Osteocyte (in vitro differentiated cells): ENCODE data around the gene PPP1R18. TPM values are rescaled to one million over a fixed set of nuclear protein-coding genes. Genes with fewer than 3 reads are reported as not detected.

ENCODE experiments used
- DNase-seq: peaks from one replicate; pipeline ENCODE4 v3.0.0; 2021; ENCODE audit warnings: mixed read lengths; ENCODE audit not compliant: unreplicated experiment; ENCODE audit errors: extremely low spot score
- H3K27ac Mint-ChIP-seq: one replicate; pipeline ENCODE4 v1.8.0; 2021; ENCODE audit warnings: mild to moderate bottlenecking, mixed read lengths; ENCODE audit not compliant: unreplicated experiment
- H3K27me3 Mint-ChIP-seq: one replicate; pipeline ENCODE4 v1.8.0; 2021; ENCODE audit warnings: mixed read lengths; ENCODE audit not compliant: unreplicated experiment
- H3K36me3 Mint-ChIP-seq: one replicate; pipeline ENCODE4 v1.8.0; 2021; ENCODE audit warnings: mixed read lengths; ENCODE audit not compliant: unreplicated experiment
- H3K4me1 Mint-ChIP-seq: one replicate; pipeline ENCODE4 v1.8.0; 2021; ENCODE audit warnings: mixed read lengths; ENCODE audit not compliant: unreplicated experiment
- H3K4me3 Mint-ChIP-seq: one replicate; pipeline ENCODE4 v1.8.0; 2021; ENCODE audit warnings: mild to moderate bottlenecking, moderate library complexity, mixed read lengths; ENCODE audit not compliant: unreplicated experiment
- H3K9me3 Mint-ChIP-seq: one replicate; pipeline ENCODE4 v1.8.0; 2021; ENCODE audit warnings: mixed read lengths; ENCODE audit not compliant: unreplicated experiment
- total RNA-seq: library from RNA; stranded (reverse); gene quantifications from 2 replicates; pipeline ENCODE4 v1.2.1, GENCODE V29; 2021
- TF ChIP-seq, protein P1 (sequence below): fragments of 200-600 bp; sonication (generic); IDR thresholded peaks from 2 replicates; pipeline ENCODE4 v1.5.0; 2021; ENCODE audit warnings: antibody characterized with exemption, mild to moderate bottlenecking, moderate library complexity

Gene PPP1R18
- total RNA-seq, 1 donor from 2014 or later, result 134 TPM

DNA sequence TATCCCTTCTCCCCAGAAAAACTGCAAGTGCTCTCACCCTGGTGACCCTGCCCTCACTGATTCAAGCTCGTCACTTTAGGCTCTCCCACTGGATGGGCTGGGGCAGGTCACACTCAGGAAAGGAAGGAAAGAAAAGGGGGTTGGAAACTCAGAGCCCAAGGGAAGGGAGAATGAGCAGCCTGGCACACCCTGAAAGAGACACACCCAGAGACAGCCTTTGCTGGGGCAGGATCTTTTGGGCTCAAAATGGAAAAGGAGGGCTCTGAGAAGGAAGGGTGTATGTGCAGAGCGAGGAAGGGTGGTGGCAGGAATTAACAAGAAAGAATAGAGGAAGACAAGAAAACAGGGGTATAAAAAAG, 2.5 kb downstream of the PPP1R18 start:
- DNase-seq, result no peak
- peak overlapping the region; percentile 89 for H3K4me3 Mint-ChIP-seq
- peaks cover 72% of the 10 kb centered on the region for H3K4me1 Mint-ChIP-seq
- TF ChIP-seq, protein P1, sequence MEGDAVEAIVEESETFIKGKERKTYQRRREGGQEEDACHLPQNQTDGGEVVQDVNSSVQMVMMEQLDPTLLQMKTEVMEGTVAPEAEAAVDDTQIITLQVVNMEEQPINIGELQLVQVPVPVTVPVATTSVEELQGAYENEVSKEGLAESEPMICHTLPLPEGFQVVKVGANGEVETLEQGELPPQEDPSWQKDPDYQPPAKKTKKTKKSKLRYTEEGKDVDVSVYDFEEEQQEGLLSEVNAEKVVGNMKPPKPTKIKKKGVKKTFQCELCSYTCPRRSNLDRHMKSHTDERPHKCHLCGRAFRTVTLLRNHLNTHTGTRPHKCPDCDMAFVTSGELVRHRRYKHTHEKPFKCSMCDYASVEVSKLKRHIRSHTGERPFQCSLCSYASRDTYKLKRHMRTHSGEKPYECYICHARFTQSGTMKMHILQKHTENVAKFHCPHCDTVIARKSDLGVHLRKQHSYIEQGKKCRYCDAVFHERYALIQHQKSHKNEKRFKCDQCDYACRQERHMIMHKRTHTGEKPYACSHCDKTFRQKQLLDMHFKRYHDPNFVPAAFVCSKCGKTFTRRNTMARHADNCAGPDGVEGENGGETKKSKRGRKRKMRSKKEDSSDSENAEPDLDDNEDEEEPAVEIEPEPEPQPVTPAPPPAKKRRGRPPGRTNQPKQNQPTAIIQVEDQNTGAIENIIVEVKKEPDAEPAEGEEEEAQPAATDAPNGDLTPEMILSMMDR, result no peak
- peaks cover 30% of the 10 kb centered on the region for H3K36me3 Mint-ChIP-seq
- no peaks in the 10 kb centered on the region for H3K27me3 Mint-ChIP-seq
- H3K9me3 Mint-ChIP-seq, result no peaks in the 10 kb centered on the region
- H3K27ac Mint-ChIP-seq, result peak overlapping the region; percentile 88

DNA sequence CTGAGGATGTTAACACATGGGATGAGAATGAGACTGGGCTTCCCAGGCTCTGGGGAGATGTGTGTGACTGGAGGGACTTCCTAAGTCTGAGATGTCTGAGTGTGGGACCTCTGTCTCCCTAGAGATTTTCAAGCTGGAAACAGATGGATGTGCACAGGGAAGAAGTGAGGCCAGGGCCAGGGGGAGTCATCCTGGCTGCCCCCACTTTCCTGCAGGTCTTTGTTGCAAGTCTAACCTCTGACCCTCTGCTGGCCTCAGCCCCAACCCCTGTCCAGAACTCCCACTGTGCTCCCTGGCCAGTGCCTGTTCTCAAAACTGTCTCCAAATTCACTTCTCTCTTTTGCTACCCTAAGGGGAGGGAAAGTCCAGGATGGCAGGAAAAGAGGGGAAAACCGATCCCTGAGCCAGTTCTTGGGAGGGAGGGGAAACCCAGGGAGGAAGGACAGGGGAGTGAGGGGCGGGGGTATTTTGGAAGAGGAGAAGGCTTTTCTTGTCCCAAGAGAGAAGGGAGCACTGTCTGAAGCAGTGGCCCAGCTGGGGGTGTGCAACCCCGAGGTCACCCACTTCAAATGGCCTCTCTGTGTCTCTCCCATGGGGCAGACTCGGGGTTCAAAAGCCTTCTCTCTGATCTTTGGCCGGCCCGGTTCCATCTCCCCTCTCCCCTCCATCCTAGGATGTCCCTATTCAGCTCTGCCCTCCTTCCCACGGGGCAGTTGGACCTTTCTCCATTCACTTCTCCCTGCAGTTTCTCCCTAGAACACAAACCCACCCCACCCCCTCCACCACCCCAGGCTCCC, 3.1 kb downstream of the PPP1R18 start:
- Mint-ChIP-seq H3K27ac (peak overlapping the region; percentile 88), H3K27me3 (no peaks in the 10 kb centered on the region), H3K9me3 (no peaks in the 10 kb centered on the region), H3K36me3 (peaks cover 36% of the 10 kb centered on the region), H3K4me3 (peak overlapping the region; percentile 89), H3K4me1 (peaks cover 72% of the 10 kb centered on the region)
- TF ChIP-seq, protein P1, result no peak
- DNase-seq, result no peak

GRCh38 chr6:30682143-30683117, 4.0 kb downstream of the PPP1R18 start:
- H3K9me3 Mint-ChIP-seq, result no peaks in the 10 kb centered on the region
- H3K27me3 Mint-ChIP-seq, result no peaks in the 10 kb centered on the region
- H3K4me1 Mint-ChIP-seq, result peaks cover 62% of the 10 kb centered on the region
- TF ChIP-seq, protein P1, result no peak
- H3K27ac Mint-ChIP-seq, result peak overlapping the region; percentile 88
- H3K4me3 Mint-ChIP-seq, result peak overlapping the region; percentile 89
- H3K36me3 Mint-ChIP-seq, result peaks cover 36% of the 10 kb centered on the region
- no peak for DNase-seq

GRCh38 chr6:30681766-30682142, 4.7 kb downstream of the PPP1R18 start:
- Mint-ChIP-seq H3K9me3 (no peaks in the 10 kb centered on the region), H3K27me3 (no peaks in the 10 kb centered on the region), H3K4me1 (peaks cover 62% of the 10 kb centered on the region), H3K36me3 (peaks cover 36% of the 10 kb centered on the region), H3K27ac (peak overlapping the region; percentile 88), H3K4me3 (peak overlapping the region; percentile 89)
- TF ChIP-seq, protein P1, result no peak
- DNase-seq, result no peak
